22Rv1 (cell line): ENCODE measurements around the gene ZRANB3.

ENCODE experiments used
- ZFX ChIP-seq: fragments of 450-650 bp; IDR thresholded peaks from 2 replicates; pipeline ENCODE4 v1.6.1; 2017; ENCODE audit warnings: antibody characterized with exemption, borderline replicate concordance
- TF ChIP-seq, protein P1 (sequence below): fragments of 450-650 bp; IDR thresholded peaks from 2 replicates; pipeline ENCODE4 v1.5.1; 2017; ENCODE audit warnings: mild to moderate bottlenecking

DNA sequence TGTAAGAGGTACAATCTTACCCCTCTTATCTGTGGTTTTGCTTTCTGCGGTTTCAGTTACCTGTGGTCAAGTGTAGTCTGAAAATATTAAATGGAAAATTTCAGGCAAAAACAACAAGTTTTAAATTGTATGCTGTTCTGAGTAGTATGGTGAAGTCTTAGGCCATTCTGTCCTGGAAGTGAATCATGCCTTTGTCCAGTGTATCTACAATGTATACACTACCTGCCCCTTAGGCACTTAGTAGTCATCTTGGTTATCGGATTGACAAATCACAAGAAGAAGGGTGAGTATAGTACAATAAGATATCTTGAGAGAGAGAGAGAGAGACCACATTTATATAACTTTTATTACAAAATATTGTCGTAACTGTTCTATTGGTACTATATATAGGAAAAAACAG is 435.4 kb downstream of the ZRANB3 start:
- TF ChIP-seq, protein P1, sequence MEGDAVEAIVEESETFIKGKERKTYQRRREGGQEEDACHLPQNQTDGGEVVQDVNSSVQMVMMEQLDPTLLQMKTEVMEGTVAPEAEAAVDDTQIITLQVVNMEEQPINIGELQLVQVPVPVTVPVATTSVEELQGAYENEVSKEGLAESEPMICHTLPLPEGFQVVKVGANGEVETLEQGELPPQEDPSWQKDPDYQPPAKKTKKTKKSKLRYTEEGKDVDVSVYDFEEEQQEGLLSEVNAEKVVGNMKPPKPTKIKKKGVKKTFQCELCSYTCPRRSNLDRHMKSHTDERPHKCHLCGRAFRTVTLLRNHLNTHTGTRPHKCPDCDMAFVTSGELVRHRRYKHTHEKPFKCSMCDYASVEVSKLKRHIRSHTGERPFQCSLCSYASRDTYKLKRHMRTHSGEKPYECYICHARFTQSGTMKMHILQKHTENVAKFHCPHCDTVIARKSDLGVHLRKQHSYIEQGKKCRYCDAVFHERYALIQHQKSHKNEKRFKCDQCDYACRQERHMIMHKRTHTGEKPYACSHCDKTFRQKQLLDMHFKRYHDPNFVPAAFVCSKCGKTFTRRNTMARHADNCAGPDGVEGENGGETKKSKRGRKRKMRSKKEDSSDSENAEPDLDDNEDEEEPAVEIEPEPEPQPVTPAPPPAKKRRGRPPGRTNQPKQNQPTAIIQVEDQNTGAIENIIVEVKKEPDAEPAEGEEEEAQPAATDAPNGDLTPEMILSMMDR = no peak
- no peak for TF ChIP-seq ZFX
